BLaER1 (cell line): ENCODE data around the gene NFE2L2.
"Not testable (repeated sequence)": the region's sequence is repeated elsewhere in the genome, so short reads cannot be mapped to it uniquely, and the experiment has no call there.

ENCODE experiments used
- H3K27ac ChIP-seq: shearing (Covaris generic); formaldehyde crosslinking; 2 replicates; pipeline ENCODE4 v1.8.1; 2022
- H3K27me3 ChIP-seq: shearing (Covaris generic); formaldehyde crosslinking; 2 replicates; pipeline ENCODE4 v1.8.1; 2022
- H3K36me3 ChIP-seq: shearing (Covaris generic); formaldehyde crosslinking; 2 replicates; pipeline ENCODE4 v1.8.1; 2022
- H3K4me1 ChIP-seq: shearing (Covaris generic); formaldehyde crosslinking; 2 replicates; pipeline ENCODE4 v1.8.1; 2022
- H3K4me2 ChIP-seq: shearing (Covaris generic); formaldehyde crosslinking; 2 replicates; pipeline ENCODE4 v1.8.1; 2022
- H3K4me3 ChIP-seq: shearing (Covaris generic); formaldehyde crosslinking; 2 replicates; pipeline ENCODE4 v1.8.1; 2022
- H3K9ac ChIP-seq: shearing (Covaris generic); formaldehyde crosslinking; 2 replicates; pipeline ENCODE4 v1.8.1; 2022
- H3K9me3 ChIP-seq: shearing (Covaris generic); formaldehyde crosslinking; 2 replicates; pipeline ENCODE4 v1.8.1; 2022
- H4K20me1 ChIP-seq: shearing (Covaris generic); formaldehyde crosslinking; 2 replicates; pipeline ENCODE4 v1.8.1; 2022
- Cebpa-rat ChIP-seq: shearing (Covaris generic); IDR thresholded peaks from 2 replicates; pipeline ENCODE4 v1.8.1; 2022

The NFE2L2 gene

GRCh38 chr2:177268187-177268871 is 3.8 kb upstream of the NFE2L2 start:
- no peaks in the 10 kb centered on the region for H3K27me3 ChIP-seq
- no peak overlapping the region for H3K4me2 ChIP-seq
- H3K4me1 ChIP-seq: peaks cover 15% of the 10 kb centered on the region
- TF ChIP-seq Cebpa-rat: no peak
- H3K9me3 ChIP-seq: no peaks in the 10 kb centered on the region
- H3K27ac ChIP-seq: no peak overlapping the region
- no peak overlapping the region for H3K9ac ChIP-seq
- no peaks in the 10 kb centered on the region for H4K20me1 ChIP-seq
- H3K4me3 ChIP-seq: no peak overlapping the region
- H3K36me3 ChIP-seq: no peaks in the 10 kb centered on the region

DNA sequence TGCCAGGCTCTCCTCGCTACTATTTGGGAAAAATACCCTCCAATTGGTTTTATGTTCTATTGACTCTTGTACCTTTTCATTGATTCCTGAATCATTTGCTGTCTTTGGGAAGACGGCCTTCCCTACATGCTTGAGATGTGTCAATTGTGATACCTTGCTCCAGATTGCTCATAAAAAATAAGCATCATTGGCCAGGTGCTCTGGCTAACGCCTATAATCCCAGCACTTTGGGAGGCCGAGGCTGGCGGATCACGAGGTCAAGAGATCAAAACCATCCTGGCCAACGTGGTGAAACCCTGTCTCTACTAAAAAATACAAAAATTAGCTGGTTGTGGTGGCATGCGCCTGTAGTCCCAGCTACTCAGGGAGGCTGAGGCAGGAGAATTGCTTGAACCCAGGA is 2.4 kb upstream of the NFE2L2 start:
- peaks cover 12% of the 10 kb centered on the region for H4K20me1 ChIP-seq
- H3K36me3 ChIP-seq, H3K9ac ChIP-seq, H3K9me3 ChIP-seq, H3K27me3 ChIP-seq, H3K4me3 ChIP-seq: not testable (repeated sequence)
- peaks cover 21% of the 10 kb centered on the region for H3K4me1 ChIP-seq
- peak overlapping the region; percentile 91 for H3K4me2 ChIP-seq
- H3K27ac ChIP-seq: 0 out of 2 replicates have a peak overlapping the region, but pooled peaks have one; percentile 15

DNA sequence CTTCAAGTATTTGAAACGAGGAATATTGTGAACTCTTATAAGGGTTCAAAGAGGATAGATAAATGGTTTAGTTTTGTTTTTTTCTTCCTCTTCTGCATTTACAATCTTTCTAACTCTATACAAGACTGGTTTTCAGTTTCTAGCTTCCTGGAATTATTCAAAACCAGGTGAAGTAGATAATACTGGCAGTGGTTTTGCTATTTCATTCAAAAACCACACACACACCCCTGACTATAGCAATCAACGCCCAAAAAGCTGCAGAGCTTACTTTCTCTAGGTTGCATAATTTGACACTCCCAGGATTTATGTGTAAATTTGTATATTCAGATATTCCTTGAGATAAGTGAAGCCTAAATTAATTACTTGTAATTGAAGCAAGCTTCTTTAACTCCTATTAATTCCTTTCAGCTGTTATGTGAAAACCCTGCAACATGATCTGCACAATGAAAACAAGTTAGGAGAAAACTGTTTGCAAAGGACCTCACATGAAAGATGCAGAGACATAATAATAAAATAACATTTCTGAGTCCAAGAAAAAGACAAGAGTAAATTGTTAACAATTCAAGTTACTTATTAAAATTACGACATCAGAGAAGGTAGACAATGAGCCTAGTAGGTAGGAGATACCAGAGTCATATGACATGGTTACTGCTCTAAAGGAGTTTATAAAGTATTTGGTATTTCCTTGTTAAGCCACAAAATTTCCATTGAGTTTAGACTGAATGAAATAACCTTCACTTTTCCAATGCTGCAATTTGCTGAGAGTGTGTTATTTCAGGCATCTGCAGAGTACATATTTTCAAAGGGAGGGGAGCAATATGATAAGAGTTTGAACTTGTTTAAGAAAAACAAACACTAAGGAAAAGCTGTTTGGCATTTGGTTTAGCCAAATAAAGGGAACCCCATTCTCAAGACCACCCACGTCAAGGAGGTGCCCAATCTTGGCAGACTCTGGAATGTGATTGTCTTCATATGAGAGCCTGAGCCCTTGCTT is 1.6 kb upstream of the NFE2L2 start:
- no peaks in the 10 kb centered on the region for H3K27me3 ChIP-seq
- peak overlapping the region; percentile 99 for H3K9ac ChIP-seq
- peaks cover 21% of the 10 kb centered on the region for H4K20me1 ChIP-seq
- H3K4me1 ChIP-seq: peaks cover 30% of the 10 kb centered on the region
- no peak for TF ChIP-seq Cebpa-rat
- H3K9me3 ChIP-seq: no peaks in the 10 kb centered on the region
- peak overlapping the region; percentile 91 for H3K4me2 ChIP-seq
- H3K36me3 ChIP-seq: no peaks in the 10 kb centered on the region
- peak overlapping the region; percentile 99 for H3K27ac ChIP-seq
- H3K4me3 ChIP-seq: peak overlapping the region; percentile 95

GRCh38 chr2:177264209-177264692 is 276 bp downstream of the NFE2L2 start:
- peaks cover 9% of the 10 kb centered on the region for H3K36me3 ChIP-seq
- peak overlapping the region; percentile 99 for H3K27ac ChIP-seq

GRCh38 chr2:177263451-177264208 is 897 bp downstream of the NFE2L2 start:
- Histone ChIP-seq H3K36me3 (peaks cover 15% of the 10 kb centered on the region), H3K4me1 (peaks cover 38% of the 10 kb centered on the region), H3K27ac (peak overlapping the region; percentile 99), H3K9me3 (peaks cover 17% of the 10 kb centered on the region), H4K20me1 (peaks cover 46% of the 10 kb centered on the region), H3K4me2 (peak overlapping the region; percentile 84), H3K9ac (peak overlapping the region; percentile 99), H3K4me3 (peak overlapping the region; percentile 95), H3K27me3 (no peaks in the 10 kb centered on the region)
- peak; percentile 100 for TF ChIP-seq Cebpa-rat

More at GRCh38 chr2:177264209-177264692, 276 bp downstream of the NFE2L2 start:
- peak overlapping the region; percentile 95 for H3K4me3 ChIP-seq
- peaks cover 38% of the 10 kb centered on the region for H3K4me1 ChIP-seq
- H3K9ac ChIP-seq: peak overlapping the region; percentile 99
- peaks cover 11% of the 10 kb centered on the region for H3K9me3 ChIP-seq
- no peak for TF ChIP-seq Cebpa-rat
- peak overlapping the region; percentile 84 for H3K4me2 ChIP-seq
- peaks cover 39% of the 10 kb centered on the region for H4K20me1 ChIP-seq
- H3K27me3 ChIP-seq: no peaks in the 10 kb centered on the region

DNA sequence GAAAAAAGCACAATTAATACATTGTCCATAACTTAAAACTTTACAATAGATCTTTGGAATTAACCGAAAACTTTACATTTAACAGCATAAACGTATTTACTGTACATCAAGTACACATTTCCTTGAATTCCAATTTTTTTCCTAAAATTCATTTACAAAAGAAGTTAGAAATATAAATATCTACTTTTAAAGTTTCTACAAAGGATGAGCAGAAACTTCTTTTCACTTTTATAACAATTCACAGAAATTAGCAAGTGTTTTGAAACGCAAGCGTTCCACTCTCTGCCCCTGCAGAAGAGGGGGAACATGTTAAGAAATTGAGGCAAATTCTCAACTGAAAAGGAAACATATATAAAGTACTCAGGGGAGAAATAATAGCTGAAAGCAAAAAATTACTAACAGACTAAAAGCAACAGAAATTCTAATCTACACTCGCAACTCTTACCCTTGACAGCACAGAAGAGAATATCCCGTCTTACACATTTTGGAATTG is 1.5 kb downstream of the NFE2L2 start:
- Histone ChIP-seq H3K36me3 (peaks cover 21% of the 10 kb centered on the region), H3K9me3 (peaks cover 23% of the 10 kb centered on the region), H4K20me1 (peaks cover 51% of the 10 kb centered on the region), H3K4me1 (peaks cover 38% of the 10 kb centered on the region), H3K27me3 (no peaks in the 10 kb centered on the region), H3K9ac (peak overlapping the region; percentile 99), H3K27ac (peak overlapping the region; percentile 99), H3K4me2 (peak overlapping the region; percentile 84), H3K4me3 (peak overlapping the region; percentile 95)
- no peak for TF ChIP-seq Cebpa-rat

DNA sequence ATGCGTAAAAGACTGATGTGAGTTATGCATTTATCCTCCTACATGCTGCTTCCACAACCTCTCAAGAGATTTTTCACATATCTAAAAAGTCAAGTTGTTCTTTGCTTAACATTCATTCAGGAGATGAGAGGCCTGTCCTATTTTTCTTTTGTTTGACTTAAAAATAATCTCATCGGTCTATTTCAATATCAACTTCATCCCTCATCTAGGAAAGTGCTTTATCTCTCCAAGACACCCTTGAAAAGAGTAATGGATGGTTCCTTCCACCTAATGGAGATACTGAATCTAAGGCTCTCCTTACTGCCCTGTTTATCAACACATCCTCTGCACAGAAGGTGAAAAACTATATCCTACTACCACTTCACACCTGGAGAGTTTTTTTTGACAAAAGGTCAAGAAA is 2.4 kb downstream of the NFE2L2 start:
- H3K4me3 ChIP-seq: peak overlapping the region; percentile 95
- peak overlapping the region; percentile 99 for H3K27ac ChIP-seq
- peak overlapping the region; percentile 99 for H3K9ac ChIP-seq
- no peaks in the 10 kb centered on the region for H3K27me3 ChIP-seq
- peaks cover 38% of the 10 kb centered on the region for H3K4me1 ChIP-seq
- H3K36me3 ChIP-seq: peaks cover 30% of the 10 kb centered on the region
- TF ChIP-seq Cebpa-rat: no peak
- peak overlapping the region; percentile 84 for H3K4me2 ChIP-seq
- peaks cover 60% of the 10 kb centered on the region for H4K20me1 ChIP-seq
- peaks cover 30% of the 10 kb centered on the region for H3K9me3 ChIP-seq

DNA sequence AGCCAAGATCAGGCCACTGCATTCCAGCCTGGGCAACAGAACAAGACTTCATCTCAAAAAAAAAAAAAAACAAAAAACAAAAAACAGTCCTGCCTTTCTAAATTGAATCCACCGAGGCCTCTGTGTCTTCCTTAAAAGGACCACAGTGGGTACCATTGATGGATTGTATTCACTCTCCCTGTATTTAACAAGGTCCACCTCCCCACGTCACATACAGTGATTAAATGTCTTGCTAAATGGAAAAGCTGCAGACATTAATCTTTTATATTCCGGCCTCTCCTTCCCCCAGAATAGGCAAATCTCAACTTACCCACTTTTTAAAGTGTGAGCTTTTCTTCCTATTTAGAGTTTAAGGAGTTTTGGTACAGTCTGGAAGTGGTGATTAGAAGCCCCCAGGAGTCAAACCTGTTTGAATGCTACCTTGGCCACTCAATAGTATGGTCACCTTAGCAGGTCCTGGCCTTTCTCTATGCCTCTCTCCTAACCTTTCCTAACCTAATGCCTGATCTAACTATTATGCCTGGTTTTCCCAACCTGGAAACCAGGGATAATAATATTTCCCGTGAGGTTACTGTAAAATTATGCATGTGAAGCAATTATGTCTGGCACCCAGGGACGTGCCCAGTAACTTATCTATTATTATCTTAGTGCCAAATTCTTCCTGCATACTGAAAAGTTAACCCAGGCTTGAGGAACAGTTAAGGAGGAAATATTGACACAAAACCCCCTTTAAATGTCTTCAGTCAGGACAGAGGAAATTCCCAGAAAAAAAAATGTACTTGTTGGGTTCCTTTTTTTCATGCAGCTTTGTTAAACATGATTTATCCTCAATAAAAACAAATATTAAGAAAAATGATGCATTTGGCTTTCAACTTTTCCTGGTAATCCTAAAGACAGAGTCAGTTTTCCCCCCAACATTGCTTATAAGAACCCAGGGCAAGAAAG is 3.1 kb downstream of the NFE2L2 start:
- TF ChIP-seq Cebpa-rat: no peak
- Histone ChIP-seq H3K4me2 (peak overlapping the region; percentile 84), H3K4me1 (peaks cover 32% of the 10 kb centered on the region), H4K20me1 (peaks cover 67% of the 10 kb centered on the region), H3K9ac (peak overlapping the region; percentile 99), H3K27me3 (no peaks in the 10 kb centered on the region), H3K36me3 (peaks cover 36% of the 10 kb centered on the region), H3K27ac (peak overlapping the region; percentile 99), H3K9me3 (peaks cover 30% of the 10 kb centered on the region), H3K4me3 (peak overlapping the region; percentile 95)
